Measurements from ENCODE around the gene RHEX. TPM values are rescaled to one million over a fixed set of nuclear protein-coding genes. Genes with fewer than 3 reads are reported as not detected.
"Not testable (repeated sequence)": the region's sequence is repeated elsewhere in the genome, so short reads cannot be mapped to it uniquely, and the experiment has no call there.

Gene RHEX
- total RNA-seq, 2 experiments from 2014 or later: not detected

GRCh38 chr1:206052231-206052865 lies 625 bp upstream of the RHEX start:
- ATAC-seq; H3K27ac Mint-ChIP-seq; H3K36me3 Mint-ChIP-seq (ENCODE audit: low read depth); H3K9me3 Mint-ChIP-seq (ENCODE audit: insufficient read depth); POLR2A ChIA-PET; H3K4me3 Mint-ChIP-seq; DNase-seq: not testable (repeated sequence)
- peaks cover 32% of the 10 kb centered on the region for H3K4me1 Mint-ChIP-seq (ENCODE audit: low read depth)
- CTCF ChIA-PET: interaction anchor here (2.5 kb wide), 1 partner anchor 22 kb away, joined by 11 read pairs; no protein-coding TSS in a partner anchor
- peaks cover 18% of the 10 kb centered on the region for H3K27me3 Mint-ChIP-seq (ENCODE audit: low read depth)

- POLR2A ChIA-PET; H3K36me3 Mint-ChIP-seq (ENCODE audit: low read depth); ATAC-seq; H3K9me3 Mint-ChIP-seq (ENCODE audit: insufficient read depth); CTCF ChIA-PET; H3K4me3 Mint-ChIP-seq; H3K27ac Mint-ChIP-seq; DNase-seq: not testable (repeated sequence)
- peaks cover 32% of the 10 kb centered on the region for H3K4me1 Mint-ChIP-seq (ENCODE audit: low read depth)
- peaks cover 17% of the 10 kb centered on the region for H3K27me3 Mint-ChIP-seq (ENCODE audit: low read depth)
These were observed 643 bp downstream of the RHEX start for GRCh38 chr1:206053616-206054015.

DNA sequence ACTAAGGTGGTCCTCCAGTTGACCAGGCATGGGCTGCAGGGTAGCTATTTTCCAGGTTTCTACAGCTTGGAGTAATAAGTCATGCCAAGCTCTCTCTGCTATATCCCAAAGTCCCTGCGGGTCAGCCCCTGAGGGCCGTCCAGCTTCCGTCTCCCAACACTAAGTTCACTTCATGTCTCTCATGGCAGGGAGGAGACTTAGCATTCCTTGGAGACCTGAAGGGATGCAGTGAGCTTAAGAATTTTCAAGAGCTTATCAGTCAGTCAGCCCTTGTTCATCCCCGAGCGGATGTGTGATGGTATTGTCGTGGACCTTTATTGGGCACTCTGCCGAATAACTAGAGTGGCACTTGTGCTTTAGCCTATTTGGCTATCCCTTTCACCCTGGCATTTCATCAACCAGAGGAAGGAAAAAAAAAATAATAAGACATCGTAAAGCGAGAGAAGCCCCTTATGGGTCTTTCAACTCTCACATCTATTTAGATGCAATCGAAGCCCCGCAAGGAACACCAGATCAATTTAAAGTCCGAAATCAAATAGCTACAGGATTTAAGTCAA lies 2.2 kb downstream of the RHEX start:
- H3K4me3 Mint-ChIP-seq; DNase-seq; POLR2A ChIA-PET; H3K27ac Mint-ChIP-seq; H3K36me3 Mint-ChIP-seq (ENCODE audit: low read depth); H3K9me3 Mint-ChIP-seq (ENCODE audit: insufficient read depth); ATAC-seq: not testable (repeated sequence)
- Mint-ChIP-seq H3K4me1 (ENCODE audit: low read depth) (peaks cover 30% of the 10 kb centered on the region), H3K27me3 (ENCODE audit: low read depth) (peaks cover 17% of the 10 kb centered on the region)
- CTCF ChIA-PET: interaction anchor here (0.8 to 2.4 kb wide), 6 partner anchors 18 to 213 kb away, joined by 3 to 18 read pairs (median 4); no protein-coding TSS in a partner anchor

GRCh38 chr1:206055639-206056323 lies 2.8 kb downstream of the RHEX start:
- DNase-seq; H3K36me3 Mint-ChIP-seq (ENCODE audit: low read depth); H3K4me3 Mint-ChIP-seq; ATAC-seq; H3K27ac Mint-ChIP-seq; POLR2A ChIA-PET; H3K9me3 Mint-ChIP-seq (ENCODE audit: insufficient read depth): not testable (repeated sequence)
- CTCF ChIA-PET: interaction anchor here (0.8 to 2.4 kb wide), 6 partner anchors 19 to 214 kb away, joined by 3 to 18 read pairs (median 4); no protein-coding TSS in a partner anchor
- Mint-ChIP-seq H3K27me3 (ENCODE audit: low read depth) (peaks cover 23% of the 10 kb centered on the region), H3K4me1 (ENCODE audit: low read depth) (peaks cover 24% of the 10 kb centered on the region)

GRCh38 chr1:206058289-206058926 lies 5.4 kb downstream of the RHEX start:
- H3K4me3 Mint-ChIP-seq; DNase-seq; H3K9me3 Mint-ChIP-seq (ENCODE audit: insufficient read depth); ATAC-seq; H3K36me3 Mint-ChIP-seq (ENCODE audit: low read depth); H3K4me1 Mint-ChIP-seq (ENCODE audit: low read depth); POLR2A ChIA-PET; H3K27ac Mint-ChIP-seq: not testable (repeated sequence)
- peaks cover 23% of the 10 kb centered on the region for H3K27me3 Mint-ChIP-seq (ENCODE audit: low read depth)
- CTCF ChIA-PET: interaction anchor here (1.2 to 2.3 kb wide), 3 partner anchors 28 to 81 kb away, joined by 3 to 9 read pairs (median 3); no protein-coding TSS in a partner anchor

DNA sequence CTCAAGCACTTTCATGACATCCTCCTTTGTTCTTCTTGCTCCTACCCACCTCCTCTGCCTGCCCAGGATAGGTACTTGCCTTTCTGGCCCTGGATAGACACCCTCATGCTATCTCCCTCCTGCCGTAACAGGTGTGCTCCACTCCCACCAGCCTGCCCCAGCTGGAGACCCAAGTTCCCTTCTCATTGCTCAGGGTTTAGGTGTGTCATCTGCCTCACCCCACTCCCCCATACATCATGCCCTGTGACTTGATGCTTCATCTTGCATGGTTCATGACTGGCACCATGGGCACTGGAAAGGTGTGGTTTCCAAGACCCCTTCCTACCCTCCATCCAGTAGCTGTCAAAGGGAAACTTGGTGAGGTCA lies 5.9 kb downstream of the RHEX start:
- Mint-ChIP-seq H3K4me3 (no peak overlapping the region), H3K27ac (no peak overlapping the region), H3K27me3 (ENCODE audit: low read depth) (peaks cover 23% of the 10 kb centered on the region), H3K9me3 (ENCODE audit: insufficient read depth) (no peaks in the 10 kb centered on the region), H3K36me3 (ENCODE audit: low read depth) (no peaks in the 10 kb centered on the region), H3K4me1 (ENCODE audit: low read depth) (no peaks in the 10 kb centered on the region)
- DNase-seq (no peak), ATAC-seq (no peak)
- CTCF ChIA-PET: interaction anchor here (1.2 to 2.3 kb wide), 3 partner anchors 28 to 82 kb away, joined by 3 to 9 read pairs (median 3); no protein-coding TSS in a partner anchor
- POLR2A ChIA-PET: no interaction called here

GRCh38 chr1:206059355-206059915 lies 6.5 kb downstream of the RHEX start:
- Mint-ChIP-seq H3K4me3 (no peak overlapping the region), H3K4me1 (ENCODE audit: low read depth) (no peaks in the 10 kb centered on the region), H3K27ac (no peak overlapping the region), H3K27me3 (ENCODE audit: low read depth) (peaks cover 23% of the 10 kb centered on the region), H3K9me3 (ENCODE audit: insufficient read depth) (no peaks in the 10 kb centered on the region), H3K36me3 (ENCODE audit: low read depth) (no peaks in the 10 kb centered on the region)
- ATAC-seq (no peak), DNase-seq (no peak)
- ChIA-PET POLR2A (interaction anchor here (0.7 kb wide), 1 partner anchor 8 kb away, joined by 3 read pairs; no protein-coding TSS in a partner anchor), CTCF (interaction anchor here (1.2 to 2.3 kb wide), 2 partner anchors 29 to 82 kb away, joined by 3 to 9 read pairs; no protein-coding TSS in a partner anchor)

- CTCF ChIA-PET: interaction anchor here (2.3 kb wide), 1 partner anchor 30 kb away, joined by 9 read pairs; no protein-coding TSS in a partner anchor
- H3K36me3 Mint-ChIP-seq (ENCODE audit: low read depth): no peaks in the 10 kb centered on the region
These were observed 7.9 kb downstream of the RHEX start for GRCh38 chr1:206060844-206061243.

GRCh38 chr1:206062464-206062863 lies 9.5 kb downstream of the RHEX start:
- peaks cover 15% of the 10 kb centered on the region for H3K27me3 Mint-ChIP-seq (ENCODE audit: low read depth)
- no peak overlapping the region for H3K4me3 Mint-ChIP-seq
- ATAC-seq (no peak), DNase-seq (no peak)
- H3K36me3 Mint-ChIP-seq (ENCODE audit: low read depth): no peaks in the 10 kb centered on the region
- peaks cover 5% of the 10 kb centered on the region for H3K4me1 Mint-ChIP-seq (ENCODE audit: low read depth)
- POLR2A ChIA-PET: no interaction called here
- no peak overlapping the region for H3K27ac Mint-ChIP-seq
- CTCF ChIA-PET: interaction anchor here (0.8 to 1.0 kb wide), 2 partner anchors 32 to 352 kb away, joined by 3 read pairs; no protein-coding TSS in a partner anchor
- H3K9me3 Mint-ChIP-seq (ENCODE audit: insufficient read depth): no peaks in the 10 kb centered on the region

More at GRCh38 chr1:206060844-206061243, 7.9 kb downstream of the RHEX start:
- no peak for DNase-seq
- POLR2A ChIA-PET: no interaction called here
- no peaks in the 10 kb centered on the region for H3K4me1 Mint-ChIP-seq (ENCODE audit: low read depth)
- peaks cover 19% of the 10 kb centered on the region for H3K27me3 Mint-ChIP-seq (ENCODE audit: low read depth)
- no peak for ATAC-seq
- H3K4me3 Mint-ChIP-seq: no peak overlapping the region
- no peaks in the 10 kb centered on the region for H3K9me3 Mint-ChIP-seq (ENCODE audit: insufficient read depth)
- no peak overlapping the region for H3K27ac Mint-ChIP-seq

DNA sequence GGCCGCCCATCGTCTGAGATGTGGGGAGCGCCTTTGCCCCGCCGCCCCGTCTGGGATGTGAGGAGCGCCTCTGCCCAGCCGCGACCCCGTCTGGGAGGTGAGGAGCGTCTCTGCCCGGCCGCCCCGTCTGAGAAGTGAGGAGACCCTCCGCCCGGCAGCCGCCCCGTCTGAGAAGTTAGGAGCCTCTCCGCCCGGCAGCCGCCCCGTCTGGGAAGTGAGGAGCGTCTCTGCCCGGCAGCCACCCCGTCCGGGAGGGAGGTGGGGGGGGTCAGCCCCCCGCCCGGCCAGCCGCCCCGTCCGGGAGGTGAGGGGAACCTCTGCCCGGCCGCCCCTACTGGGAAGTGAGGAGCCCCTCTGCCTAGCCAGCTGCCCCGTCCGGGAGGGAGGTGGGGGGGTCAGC lies 11.0 kb downstream of the RHEX start:
- ATAC-seq; H3K36me3 Mint-ChIP-seq (ENCODE audit: low read depth); H3K9me3 Mint-ChIP-seq (ENCODE audit: insufficient read depth); DNase-seq; H3K4me1 Mint-ChIP-seq (ENCODE audit: low read depth); POLR2A ChIA-PET; CTCF ChIA-PET; H3K4me3 Mint-ChIP-seq; H3K27ac Mint-ChIP-seq: not testable (repeated sequence)
- peaks cover 26% of the 10 kb centered on the region for H3K27me3 Mint-ChIP-seq (ENCODE audit: low read depth)

DNA sequence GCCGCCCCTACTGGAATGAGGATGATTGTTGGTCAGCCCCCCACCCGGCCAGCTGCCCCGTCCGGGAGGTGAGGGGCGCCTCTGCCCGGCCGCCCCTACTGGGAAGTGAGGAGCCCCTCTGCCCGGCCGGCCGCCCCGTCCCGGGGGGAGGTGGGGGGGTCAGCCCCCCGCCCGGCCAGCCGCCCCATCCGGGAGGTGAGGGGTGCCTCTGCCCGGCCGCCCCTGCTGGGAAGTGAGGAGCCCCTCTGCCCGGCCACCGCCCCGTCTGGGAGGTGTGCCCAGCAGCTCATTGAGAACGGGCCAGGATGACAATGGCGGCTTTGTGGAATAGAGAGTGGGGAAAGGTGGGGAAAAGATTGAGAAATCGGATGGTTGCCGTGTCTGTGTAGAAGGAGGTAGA lies 11.5 kb downstream of the RHEX start:
- POLR2A ChIA-PET; CTCF ChIA-PET; ATAC-seq; H3K27ac Mint-ChIP-seq; H3K4me1 Mint-ChIP-seq (ENCODE audit: low read depth); H3K4me3 Mint-ChIP-seq; H3K36me3 Mint-ChIP-seq (ENCODE audit: low read depth); H3K9me3 Mint-ChIP-seq (ENCODE audit: insufficient read depth); DNase-seq: not testable (repeated sequence)
- peaks cover 31% of the 10 kb centered on the region for H3K27me3 Mint-ChIP-seq (ENCODE audit: low read depth)
